GM10847 (cell line): ENCODE results near the gene ANXA10.

Experiments
- POLR2A ChIP-seq: IDR thresholded peaks from 2 replicates; pipeline ENCODE4 v1.6.1; 2011; ENCODE audit not compliant: insufficient read length; ENCODE audit errors: extremely low read depth

Gene ANXA10, protein sequence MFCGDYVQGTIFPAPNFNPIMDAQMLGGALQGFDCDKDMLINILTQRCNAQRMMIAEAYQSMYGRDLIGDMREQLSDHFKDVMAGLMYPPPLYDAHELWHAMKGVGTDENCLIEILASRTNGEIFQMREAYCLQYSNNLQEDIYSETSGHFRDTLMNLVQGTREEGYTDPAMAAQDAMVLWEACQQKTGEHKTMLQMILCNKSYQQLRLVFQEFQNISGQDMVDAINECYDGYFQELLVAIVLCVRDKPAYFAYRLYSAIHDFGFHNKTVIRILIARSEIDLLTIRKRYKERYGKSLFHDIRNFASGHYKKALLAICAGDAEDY

DNA sequence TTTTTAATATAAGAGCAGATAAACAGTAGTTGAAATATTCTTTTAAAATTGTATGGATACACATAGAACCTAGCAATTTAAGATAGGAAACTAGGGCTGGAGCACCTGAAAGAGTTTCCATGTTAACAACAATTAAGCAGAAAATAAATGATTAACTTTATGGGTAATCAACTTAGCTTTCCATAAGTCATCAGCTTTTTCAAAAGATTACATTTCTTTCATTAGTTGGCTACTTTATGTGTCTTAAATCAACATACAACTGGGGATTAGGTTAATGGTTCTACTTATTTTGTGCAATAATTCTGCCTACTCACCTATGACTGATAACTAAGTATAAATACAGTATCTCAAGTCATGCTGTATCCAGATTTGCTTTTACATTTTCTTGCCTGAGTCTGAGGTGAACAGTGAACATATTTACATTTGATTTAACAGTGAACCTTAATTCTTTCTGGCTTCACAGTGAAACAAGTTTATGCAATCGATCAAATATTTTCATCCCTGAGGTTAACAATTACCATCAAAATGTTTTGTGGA, at the start of gene ANXA10:
Gene ANXA10, plus strand, starts transcription at position 362 of the 537 bp plus-strand sequence. Its CDS starts 164 bp downstream, at position 526.
- no peak for TF ChIP-seq POLR2A

DNA sequence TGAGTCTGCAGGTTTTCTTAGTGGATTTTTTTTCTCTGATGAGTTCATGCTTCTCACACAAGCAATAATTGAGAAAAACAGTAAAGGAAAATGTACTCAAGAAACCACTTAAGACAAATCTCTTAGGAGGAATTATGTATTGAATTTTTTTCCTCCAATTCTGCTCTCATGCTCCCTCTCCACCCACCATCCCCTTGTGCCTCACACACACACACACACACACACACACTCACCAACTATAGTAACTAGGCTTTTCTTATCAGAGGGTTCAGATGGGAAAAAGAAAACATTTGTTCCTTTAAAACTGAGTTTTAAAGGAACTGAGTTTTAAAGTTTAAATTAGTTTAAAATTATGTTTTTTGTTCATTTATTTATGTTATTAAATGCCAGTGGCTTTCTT, 47.0 kb upstream of the ANXA10 start:
- no peak for TF ChIP-seq POLR2A

DNA sequence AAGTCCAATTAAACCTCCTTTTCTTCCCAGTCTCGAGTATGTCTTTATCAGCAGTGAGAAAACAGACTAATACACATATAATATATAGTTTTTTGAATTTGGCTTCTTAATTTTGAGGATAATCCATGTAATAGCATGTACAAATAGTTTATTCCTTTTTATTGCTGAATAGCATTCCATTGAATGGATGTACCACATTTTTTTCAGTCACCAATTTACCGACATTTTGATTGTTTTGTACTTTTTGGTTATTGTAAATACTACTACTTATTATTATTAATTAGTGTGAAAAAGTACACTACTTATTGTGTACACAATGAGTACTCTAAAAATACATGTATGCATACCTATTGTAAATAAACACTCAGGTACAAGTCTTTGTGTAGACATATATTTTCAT, 42.3 kb upstream of the ANXA10 start:
- TF ChIP-seq POLR2A, result no peak

DNA sequence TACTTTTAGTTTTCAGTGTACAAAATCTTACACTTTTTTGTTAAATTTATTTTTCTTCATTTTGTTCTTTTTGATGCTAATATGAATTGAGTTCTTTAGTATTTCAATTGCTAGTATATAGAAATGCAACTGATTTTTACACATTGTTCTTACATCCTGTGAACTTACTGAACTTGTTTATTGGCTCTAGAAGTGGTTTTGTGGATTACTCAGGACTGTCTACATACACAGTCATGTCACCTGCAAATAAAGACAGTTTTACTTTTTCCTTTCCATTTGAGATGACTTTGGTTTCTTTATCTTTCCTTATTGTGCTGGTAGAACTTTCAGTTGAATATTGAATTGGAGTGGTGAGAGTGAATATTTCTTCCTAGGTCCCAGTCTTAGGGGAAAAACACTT, 40.8 kb upstream of the ANXA10 start:
- TF ChIP-seq POLR2A, result no peak

DNA sequence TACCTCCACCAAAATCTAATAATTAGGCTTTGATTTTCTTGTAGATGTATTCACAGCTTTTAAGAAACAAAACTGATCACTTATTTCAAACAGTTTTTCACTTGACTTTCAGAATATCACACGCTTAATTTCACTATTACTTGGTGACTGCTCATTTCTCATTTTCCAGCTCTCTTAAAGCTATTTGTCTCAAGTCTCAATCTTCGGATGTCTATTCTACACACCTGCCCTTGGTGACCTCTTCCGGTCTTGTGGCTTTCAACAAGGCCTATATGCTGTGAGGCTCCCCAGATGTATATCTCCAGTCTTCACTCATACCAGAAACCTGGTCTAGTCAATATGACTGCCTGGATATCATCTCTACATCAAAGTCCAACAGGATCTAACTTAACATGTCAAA, 34.9 kb upstream of the ANXA10 start:
- no peak for TF ChIP-seq POLR2A

DNA sequence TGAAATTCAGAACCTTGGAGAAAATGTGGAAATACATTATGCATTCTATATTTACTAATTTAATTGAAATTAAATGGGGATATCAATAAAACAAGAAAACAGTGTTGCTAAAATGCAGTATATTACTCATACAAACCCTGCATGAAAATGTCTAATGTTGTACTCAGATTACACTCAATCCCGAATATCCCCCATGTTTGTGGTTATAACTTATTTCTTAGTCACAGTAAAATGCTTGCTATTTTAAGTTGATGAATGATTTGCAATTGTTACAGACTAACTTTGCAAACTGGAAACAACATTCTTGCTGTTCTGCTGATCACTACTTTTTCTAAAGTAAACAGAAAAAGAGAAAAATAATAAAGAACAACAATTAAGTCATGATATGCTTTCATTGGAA, 33.1 kb upstream of the ANXA10 start:
- no peak for TF ChIP-seq POLR2A

DNA sequence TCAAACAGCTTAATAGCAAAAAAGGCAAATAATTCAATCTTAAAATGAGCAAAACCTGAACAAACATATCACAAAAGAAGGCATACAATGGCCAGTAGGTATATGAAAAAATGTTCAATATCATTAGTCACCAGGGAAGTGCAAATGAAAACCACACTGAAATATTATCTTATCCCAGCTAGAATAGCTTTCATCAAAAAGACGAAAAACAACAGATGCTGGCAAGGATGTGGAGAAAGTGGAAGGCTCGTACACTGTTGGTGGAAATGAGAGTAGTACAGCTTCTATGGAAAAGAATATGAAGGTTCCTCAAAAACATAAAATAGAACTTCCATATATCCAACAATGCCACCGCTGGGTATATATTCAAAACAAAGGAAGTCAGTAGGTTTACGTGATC, 29.3 kb upstream of the ANXA10 start:
- no peak for TF ChIP-seq POLR2A

DNA sequence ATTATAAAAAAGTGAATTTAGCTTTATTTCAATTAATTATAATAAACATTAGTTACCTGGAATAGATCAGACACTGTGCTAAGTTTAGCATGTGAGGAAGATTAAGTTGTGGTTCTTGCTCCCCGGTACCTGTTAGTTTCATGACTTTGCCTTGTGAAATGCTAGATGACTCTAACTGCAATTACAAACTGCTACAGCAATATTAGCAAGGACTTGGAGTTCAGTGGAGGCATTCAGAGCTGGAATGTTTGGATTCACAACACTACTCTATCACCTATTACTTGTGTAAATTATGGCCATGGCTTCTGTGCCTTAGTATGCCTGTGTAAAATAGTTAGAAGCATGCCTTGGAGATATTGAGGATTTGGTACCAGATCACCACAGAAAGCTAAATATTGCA, 21.4 kb upstream of the ANXA10 start:
- no peak for TF ChIP-seq POLR2A

DNA sequence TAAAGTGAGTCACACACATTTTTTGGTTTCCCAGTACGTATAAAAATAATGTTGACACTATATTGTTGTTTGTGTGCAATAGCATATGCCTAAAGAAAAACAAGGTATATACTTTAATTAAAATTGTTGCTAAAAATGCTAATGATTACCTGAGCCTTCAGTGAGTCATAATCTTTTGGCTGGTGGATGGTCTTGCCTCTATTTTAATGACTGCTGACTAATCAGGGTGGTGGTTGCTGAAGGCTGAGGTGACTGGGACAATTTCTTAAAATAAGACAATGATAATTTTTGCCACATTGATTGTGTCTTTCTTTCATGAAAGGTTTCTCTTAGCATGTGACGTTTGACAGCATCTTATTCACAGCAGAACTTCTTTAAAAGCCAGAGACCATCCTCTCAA, 21.0 kb upstream of the ANXA10 start:
- TF ChIP-seq POLR2A, result no peak

DNA sequence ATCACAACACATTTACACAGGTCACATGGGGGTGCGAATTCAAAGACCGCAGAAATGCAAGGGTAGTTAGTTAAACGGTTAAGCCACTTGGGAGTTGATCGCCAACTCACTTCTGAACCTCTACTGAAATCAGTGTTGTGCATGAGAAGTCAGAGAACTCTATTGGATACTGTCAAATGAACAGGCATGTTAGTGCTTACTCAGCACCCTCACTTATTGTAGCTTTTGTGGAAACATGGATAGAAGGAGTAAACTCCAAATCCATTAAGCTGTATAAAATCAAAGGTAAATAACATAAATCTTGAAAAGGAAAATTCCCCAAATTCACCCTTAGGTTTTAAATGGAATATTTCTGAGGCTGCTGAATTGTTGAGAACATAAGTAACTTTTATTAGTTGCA, 17.5 kb upstream of the ANXA10 start:
- no peak for TF ChIP-seq POLR2A

DNA sequence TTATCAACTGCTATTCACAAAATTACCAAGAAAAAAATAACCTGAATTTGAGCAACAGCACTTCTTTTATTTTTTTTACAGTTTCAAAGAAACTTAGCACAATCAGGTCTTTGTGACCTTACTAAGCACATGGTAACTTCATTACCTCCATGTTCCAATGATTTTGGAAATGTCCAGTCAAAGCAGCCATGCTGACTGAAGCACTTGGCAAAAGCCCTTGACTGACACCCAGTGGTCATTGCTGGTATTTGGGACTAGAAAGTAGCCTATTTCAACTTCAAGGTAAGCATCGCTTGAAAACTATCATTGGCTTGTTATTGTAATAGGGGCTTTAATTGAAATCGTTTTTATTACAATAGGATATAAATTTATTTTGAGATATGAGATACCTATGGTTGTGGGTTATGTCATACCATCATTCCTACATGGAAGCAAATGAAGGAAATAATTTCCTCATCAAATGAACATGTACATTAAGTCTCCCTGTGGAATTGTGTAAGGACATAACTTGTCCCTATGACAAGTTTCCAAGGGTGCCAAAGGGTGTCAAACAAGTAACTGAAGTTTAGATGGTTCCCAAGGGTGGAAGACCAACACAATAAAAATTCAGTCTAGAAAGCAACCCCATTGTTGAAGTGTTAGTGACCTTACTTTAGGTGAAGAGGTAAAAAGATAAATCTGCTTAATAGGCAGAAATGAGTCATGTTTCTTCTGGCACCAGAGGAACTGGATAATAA, 15.2 kb upstream of the ANXA10 start:
- no peak for TF ChIP-seq POLR2A

DNA sequence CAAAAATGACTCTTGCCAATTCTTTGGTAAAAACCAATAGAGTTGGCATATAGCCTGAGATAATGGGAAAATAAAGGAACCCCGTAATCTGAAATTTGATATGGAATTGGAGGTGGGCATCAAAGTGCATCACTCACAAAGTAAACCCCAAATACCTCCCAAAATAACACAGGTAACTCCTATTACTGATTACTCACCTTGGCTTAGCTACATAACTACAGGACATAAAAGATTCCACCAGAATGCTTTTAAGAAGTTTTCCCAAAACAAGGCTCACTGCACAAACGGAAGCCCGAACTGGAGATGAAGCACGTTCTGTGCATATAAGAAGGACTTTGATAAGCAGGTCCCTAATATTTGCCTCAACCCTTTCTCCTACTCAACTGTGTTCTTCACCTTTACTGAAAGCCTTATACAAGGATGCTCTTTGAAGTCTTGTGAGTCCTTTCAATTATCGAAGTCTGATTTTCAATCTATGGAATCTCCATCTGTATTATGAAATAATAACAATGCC, 14.6 kb upstream of the ANXA10 start:
- TF ChIP-seq POLR2A, result no peak

DNA sequence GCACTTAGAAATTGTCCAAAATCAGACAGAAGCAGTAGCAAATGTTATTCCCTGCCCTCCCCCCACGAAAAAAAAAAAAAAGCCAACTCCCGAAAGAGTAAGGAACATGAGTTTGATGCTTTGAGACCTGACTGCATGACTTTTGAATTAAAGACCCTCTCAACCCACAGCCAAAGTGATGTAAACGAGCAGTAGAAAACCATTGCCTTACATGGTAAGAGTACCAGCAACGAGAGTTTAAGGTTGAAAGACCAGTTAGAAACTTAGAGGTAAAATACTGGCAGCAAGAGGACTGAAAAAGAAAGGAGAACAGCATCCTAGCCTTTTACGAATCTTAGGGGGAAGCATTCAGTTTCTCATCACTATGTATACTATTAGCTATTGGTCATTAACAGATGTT, 10.0 kb upstream of the ANXA10 start:
- TF ChIP-seq POLR2A, result no peak

DNA sequence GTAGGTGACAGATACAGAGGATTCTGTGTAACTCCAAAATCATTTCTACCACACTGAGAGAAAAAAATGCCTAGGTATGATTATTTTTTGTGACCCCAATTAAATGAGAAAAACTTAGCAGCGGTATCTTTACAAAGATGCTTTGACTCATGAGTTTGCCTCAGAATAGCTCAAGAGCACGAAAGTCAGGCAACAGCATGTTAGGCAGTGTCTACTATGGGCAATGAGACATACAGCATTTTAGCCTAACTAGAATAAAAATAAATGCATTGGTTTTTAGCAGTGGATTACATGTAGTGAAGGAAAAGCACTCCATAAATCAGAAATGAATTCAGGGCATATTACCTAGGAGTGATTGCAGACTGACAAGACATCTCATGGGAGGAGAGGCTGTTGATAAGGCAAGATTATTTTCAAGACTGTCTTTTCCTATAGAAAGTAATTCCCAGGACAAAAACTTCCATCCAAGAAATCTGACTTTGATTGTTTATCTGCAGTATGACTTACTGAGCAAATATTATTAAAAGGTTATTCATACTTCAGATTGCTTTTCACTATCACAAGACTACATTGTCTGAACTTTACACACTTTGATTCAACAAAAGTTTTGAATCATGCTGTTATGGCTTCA, 3.6 kb downstream of the ANXA10 start:
- no peak for TF ChIP-seq POLR2A

DNA sequence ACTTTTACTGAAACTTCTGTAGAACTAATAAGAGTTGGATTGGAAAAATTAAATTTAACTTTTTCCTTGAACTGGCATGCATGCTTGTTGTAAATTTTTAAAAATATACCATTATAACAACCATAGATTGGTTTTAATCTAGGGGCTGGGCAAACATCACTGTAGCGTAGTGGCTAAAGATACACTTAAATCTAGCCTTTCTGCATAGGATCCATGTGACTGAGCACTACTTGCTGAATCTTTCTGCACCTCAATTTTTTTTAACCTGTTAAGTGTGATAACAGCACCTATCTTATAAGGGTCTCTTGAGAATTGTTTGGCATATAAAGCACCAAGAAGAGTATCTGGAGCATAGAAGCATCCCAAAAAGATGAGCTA, 4.1 kb downstream of the ANXA10 start:
- TF ChIP-seq POLR2A, result no peak

DNA sequence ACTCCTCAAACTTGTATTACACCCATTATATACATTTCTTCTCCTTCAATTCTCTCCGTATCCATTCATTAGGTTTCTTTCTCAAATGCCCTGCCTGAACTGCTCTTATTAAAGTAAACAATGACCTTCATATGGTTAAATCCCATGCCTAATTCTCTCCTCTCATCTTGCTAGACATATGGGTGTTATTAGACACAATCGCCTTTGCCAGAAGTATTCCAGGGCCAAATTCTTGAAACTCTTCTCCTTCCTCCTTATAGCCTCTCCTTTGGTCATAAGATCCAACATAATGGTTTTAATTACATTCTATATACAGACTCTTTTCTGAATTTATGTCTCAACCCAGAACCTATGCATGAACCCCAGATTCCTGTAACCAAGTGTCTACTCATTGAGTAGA, 4.8 kb downstream of the ANXA10 start:
- TF ChIP-seq POLR2A, result no peak
